GM23338 (cell line): Measurements from ENCODE around the gene NEB.

Source experiments
- CTCF ChIP-seq, 2 experiments: fragments of 200-600 bp in 1 of 2; sonication (generic) in 1 of 2; conservative IDR thresholded peaks; 2 replicates each; pipeline versions ENCODE4 v1.5.1 to v1.6.1; 2016 to 2017; ENCODE audit warnings: antibody characterized with exemption in 2 of 2, low read depth in 2 of 2, mild to moderate bottlenecking in 2 of 2, moderate library complexity in 1 of 2
- EZH2 ChIP-seq: fragments of 200-600 bp; sonication (generic); IDR thresholded peaks from one replicate; pipeline ENCODE4 v1.8.0; 2017; ENCODE audit warnings: antibody characterized with exemption, mild to moderate bottlenecking, low read depth; ENCODE audit not compliant: unreplicated experiment
- EZH2phosphoT487 ChIP-seq: fragments of 200-600 bp; sonication (generic); IDR thresholded peaks from one replicate; pipeline ENCODE4 v1.8.1; 2018; ENCODE audit warnings: antibody characterized with exemption; ENCODE audit not compliant: unreplicated experiment
- POLR2AphosphoS5 ChIP-seq: IDR thresholded peaks from 2 replicates; pipeline ENCODE4 v1.6.1; 2016; ENCODE audit warnings: antibody characterized with exemption, low read depth
- REST ChIP-seq: IDR thresholded peaks from one replicate; pipeline ENCODE4 v1.6.1; 2018; ENCODE audit warnings: antibody characterized with exemption; ENCODE audit not compliant: unreplicated experiment
- STAT1 ChIP-seq: IDR thresholded peaks from one replicate; pipeline ENCODE4 v1.6.1; 2016; ENCODE audit warnings: antibody characterized with exemption; ENCODE audit not compliant: unreplicated experiment

- TF ChIP-seq EZH2phosphoT487 (no peak), CTCF (conservative IDR thresholded peaks at IDR 0.05; ENCODE audit: low read depth in 2 of 2) (no peak), POLR2AphosphoS5 (no peak), EZH2 (no peak), REST (no peak), STAT1 (no peak)
Observed at GRCh38 chr2:151506170-151506569, 228.1 kb downstream of the NEB start.
